Stimulated activated CD8-positive, alpha-beta memory T cell treated with anti-CD3 and anti-CD28 coated beads, Interleukin-12 subunit alpha, Interleukin-12 subunit beta, amount 100 ng/mL, for 24 hours (primary cell): Measurements from ENCODE around the gene PDLIM7.

Experiments
- DNase-seq: peaks from one replicate; pipeline ENCODE4 v3.0.0-alpha.2; 2020; ENCODE audit errors: extremely low read depth

PDLIM7 gene

DNA sequence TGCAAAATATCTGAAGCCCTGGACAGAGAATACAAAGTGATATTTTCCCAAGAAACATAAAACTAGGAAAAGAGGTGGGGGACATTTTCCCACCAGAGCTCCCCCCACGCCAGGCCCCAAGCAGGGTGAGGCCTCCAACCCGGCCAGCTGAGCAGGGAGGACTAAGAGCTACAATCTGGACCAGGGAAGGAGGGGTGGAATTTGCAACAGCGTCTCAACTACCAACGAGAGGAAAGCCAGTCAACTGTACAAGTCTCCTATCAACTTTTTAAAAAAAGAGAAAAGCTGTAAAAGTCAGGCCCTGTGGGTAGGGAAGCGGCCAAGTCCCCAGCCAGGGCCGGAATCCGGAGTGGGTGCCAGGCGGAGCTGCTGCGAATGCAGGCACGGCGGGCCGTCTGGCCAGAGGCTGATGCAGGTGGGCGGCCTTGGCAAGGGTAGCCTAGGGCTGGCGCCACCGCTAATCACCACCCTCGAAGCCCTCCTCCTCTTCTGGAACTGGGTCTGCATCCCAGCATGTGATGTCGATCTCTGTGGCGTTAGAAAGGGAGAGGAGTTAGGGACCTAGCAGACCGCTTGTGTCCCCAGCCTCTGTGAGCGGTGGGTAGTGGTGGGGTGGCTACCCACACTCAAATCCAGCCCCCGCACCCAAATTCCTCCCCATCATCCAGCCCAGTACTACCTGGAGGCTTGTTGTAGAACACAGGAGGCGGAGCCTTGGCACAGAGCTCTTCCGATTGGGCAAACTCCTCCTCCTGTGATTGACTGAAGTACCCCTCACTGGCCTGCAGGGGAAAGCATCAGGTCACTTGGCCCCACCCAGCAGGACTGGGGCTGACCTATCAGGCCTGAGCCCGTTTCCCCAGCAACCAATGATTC, 40.2 kb downstream of the PDLIM7 start:
- DNase-seq = no peak

DNA sequence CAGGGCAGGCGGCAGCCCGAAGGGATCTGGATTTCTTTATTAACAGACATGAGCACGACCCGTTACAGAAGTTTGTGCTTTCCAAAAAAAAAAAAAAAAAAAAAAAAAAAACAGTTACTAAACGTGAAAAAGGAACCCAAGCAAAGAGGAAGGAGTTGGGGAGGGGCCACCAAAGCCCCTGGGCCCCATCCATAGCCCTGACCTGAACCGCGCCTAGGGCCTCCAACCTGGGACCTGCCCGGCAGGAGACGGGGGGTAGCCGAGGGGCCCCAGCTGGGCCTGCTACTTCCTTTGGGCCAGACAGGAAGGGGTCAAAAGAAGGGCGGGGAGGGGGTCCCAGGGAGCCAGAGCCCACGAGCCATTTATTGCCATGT, 40.8 kb downstream of the PDLIM7 start:
- DNase-seq = no peak

DNA sequence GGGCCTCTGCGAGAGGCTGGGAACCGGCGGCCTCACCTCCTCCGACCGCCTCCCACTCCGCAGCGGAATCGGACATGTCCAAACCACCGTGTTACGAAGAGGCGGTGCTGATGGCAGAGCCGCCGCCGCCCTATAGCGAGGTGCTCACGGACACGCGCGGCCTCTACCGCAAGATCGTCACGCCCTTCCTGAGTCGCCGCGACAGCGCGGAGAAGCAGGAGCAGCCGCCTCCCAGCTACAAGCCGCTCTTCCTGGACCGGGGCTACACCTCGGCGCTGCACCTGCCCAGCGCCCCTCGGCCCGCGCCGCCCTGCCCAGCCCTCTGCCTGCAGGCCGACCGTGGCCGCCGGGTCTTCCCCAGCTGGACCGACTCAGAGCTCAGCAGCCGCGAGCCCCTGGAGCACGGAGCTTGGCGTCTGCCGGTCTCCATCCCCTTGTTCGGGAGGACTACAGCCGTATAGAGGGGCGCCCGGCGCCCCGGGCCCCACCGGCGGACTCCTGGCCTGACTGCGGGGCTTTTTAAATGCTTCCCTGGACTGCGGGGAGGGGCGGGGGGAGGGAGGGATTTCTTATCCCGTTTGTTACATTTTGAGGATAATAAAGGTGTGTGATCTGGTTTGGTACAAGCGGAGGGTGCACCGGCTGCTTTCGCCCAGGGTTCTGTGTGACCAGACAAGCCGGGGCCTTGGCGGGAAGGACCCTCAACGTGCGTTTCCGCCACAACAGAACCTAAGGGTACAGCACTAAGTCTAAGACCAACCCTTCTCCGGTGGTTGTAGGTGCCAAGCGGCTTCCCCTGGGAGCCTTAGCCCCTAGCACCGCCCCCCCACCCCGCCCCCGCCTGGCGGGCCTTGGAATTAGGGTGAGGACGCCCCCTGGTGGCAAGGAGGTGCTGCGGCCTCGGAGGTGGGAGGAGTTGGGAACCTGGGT, 41.5 kb downstream of the PDLIM7 start:
- peak; percentile 93 for DNase-seq

DNA sequence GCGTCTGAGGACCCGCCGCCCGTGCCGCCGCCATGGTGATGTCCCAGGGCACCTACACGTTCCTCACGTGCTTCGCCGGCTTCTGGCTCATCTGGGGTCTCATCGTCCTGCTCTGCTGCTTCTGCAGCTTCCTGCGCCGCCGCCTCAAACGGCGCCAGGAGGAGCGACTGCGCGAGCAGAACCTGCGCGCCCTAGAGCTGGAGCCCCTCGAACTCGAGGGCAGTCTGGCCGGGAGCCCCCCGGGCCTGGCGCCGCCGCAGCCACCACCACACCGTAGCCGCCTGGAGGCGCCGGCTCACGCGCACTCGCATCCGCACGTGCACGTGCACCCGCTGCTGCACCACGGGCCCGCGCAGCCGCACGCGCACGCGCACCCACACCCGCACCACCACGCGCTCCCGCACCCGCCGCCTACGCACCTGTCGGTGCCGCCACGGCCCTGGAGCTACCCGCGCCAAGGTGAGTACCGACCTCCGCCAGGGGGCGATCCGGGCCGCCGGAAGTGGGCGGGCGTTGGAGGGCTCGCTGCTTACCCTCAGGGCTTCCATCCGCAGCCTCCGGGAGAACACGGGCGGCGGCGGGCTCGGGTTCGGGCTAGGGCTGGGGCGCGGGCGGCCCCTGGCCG, 42.3 kb downstream of the PDLIM7 start:
- DNase-seq = peak; percentile 79

DNA sequence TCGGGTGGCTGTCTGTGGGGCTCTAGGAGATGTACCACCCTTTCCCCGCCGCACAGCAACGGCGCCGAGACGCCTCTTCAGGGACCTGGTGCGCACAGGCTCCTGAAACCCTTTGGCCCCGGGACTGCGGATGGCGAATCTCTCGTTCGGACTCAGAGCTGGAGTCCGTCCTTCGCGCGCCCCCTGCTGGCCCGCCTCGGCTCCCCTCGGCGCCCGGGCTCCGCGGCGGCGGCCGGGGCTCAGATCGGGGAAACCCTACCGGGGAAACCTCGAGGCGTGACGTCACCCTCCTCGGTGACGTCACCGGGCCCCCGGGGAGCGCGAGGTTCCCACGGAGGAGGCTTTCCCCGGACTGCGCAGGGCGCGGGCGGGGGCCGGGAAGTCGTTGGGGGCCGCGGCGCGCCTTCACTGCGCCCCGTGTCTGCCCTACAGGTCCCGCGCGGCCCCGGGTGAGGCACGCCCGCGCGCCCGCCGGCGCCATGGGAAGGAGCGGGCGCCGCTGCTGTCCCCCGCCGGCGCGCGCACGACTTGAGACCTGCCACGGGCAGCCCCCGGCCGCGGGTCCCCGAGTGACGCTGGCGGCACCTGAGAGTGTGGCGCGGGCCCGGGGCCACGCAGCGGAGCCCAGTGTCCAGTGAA, 42.9 kb downstream of the PDLIM7 start:
- peak; percentile 85 for DNase-seq

DNA sequence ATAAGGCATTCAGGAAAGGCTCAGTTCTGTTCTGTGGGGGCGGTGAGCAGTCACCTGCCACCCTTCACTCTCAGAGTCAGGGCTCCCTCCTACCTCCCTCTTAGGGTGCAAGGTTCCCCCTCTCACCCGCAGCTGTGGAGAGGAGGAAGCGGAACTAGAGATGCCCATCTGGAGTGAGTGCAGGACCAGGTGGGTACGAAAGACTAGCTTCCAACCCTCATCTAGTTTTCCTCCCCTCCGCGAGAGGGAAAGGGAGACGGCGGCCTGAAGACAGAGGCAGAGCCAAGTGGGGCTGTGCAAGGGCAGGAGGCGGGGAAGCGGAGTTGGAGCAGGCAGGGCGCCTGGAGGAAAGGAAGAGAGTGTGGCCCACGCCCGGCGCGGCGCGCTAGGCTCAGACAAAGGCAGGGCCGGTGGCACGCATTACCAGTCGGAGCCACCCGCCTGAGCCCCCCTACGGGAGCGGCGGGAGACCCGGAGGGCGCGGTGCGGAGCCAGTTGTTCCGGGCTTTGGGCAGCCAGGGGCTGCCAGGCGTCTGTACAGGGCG, 43.5 kb downstream of the PDLIM7 start:
- DNase-seq = no peak

DNA sequence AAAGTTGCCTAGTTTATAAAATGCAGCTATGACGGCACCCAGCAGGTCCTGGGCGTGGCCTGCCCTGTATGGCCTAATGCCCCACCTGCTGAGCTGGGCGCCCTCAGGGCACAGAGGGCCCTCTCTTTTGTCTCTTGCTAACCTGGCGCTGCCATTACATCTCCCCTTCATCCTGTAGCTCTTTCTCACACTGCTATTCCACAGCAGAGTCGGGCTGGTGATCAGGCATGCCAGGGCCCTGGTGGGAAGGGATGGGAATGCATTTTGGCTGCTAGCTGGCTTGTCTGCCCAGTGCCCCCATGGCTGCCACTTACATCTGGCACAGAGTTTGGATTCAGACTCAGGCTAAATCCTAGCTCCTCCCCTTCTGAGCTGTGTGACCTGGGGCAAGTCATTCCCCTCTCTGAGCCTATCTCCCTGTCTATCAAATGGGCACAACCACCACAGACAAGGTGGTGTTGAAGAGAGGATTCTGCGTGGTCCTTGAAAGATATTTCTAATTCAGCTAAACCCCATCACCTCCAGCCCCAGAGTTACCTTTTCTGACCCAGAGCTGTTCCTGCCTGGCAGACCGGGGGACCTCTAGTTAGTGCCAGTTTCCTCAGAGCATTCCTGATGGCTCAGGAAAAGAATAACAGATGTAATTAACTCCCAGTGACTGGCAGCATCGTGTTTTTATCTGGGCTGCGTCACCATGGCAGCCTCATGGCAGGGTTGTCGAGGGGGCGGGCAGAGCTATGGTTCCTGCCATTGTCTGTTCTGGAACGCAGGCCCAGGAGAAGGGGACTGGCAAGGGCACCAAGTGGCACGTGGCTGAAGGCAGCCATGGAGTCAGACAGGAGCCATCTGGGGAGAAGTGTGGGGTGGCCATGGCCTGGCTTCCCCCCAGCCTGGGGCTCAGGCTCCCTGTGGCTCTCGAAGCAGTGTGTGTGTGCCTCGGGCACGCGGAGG, 44.4 kb downstream of the PDLIM7 start:
- DNase-seq = no peak

DNA sequence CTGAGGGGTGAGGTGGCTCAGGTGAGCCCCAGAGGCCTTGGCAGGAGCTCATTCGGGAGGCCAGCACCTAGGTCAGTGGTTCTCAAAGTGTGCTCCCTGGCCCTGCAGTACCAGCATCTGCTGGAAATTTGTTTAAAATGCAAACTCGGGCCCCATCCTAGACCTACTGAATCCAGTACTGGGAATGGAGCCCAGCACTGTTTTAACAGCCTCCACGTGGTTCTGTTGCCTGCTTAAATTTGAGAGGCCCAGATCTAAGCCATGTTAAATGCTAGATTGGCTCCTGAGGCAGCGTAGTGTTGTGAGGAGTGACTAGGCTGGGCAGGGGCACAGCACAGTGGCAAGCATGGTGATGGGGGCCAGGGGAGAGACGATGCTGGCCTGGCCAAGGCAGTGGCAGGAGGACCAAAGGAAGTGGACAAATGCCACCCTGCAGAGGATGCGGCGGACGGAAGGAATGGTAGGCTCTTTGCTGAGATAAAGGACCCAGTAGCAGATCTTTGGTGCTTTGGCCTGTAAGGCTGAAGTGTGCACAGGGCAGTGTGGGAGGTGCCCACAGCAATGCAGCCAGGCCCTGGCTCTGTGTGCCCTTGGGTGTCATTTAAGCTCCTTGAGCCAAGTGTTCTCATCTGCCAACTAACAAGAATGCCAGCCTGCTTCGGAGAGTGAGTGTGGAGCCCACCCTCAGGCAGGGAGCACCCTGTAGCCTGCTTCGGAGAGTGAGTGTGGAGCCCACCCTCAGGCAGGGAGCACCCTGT, 46.6 kb downstream of the PDLIM7 start:
- DNase-seq = no peak

DNA sequence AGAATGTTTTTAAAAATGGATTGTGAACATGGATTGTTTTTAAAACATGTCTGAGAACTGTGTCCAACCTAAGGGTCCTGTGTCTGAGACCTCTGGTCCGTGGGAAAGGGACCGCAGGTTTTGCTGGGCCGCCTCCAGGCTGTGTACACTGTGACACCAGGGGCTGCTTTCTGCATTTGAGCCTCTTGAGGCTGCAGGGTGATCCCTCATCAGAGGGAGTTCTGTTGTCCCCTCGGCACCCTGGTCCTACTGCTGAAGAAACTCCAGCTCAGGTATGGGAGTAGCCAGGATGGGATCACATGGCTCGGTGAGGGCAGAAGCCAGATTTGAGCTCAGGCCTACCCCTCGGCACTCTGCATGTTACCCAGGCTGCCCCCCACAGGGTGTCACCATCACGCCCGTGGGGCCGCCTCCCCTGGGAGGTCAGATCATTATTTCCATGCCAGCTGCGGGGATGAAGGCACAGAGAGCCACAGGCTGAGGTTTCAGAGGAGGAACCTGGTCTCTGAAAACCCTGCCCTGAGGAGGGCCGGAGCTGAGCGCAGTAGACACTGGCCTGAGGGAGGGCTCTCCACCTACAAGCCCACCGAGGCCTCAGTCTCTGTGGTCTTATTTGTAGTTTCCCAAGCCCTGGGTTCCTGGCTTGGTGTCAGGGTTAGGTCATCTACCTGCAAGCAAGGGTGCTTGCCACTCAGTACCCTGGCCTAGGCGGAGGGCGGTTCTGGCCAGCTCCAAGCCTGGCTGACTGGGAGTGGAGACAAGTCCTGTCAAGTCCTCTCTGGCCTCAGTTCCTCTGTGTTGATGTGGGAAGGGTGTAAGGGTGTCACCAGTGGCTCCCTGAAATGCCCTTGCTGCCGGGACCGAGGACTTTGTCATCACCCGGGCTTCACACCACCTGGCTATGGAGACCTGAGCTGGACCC, 48.0 kb downstream of the PDLIM7 start:
- DNase-seq = no peak

DNA sequence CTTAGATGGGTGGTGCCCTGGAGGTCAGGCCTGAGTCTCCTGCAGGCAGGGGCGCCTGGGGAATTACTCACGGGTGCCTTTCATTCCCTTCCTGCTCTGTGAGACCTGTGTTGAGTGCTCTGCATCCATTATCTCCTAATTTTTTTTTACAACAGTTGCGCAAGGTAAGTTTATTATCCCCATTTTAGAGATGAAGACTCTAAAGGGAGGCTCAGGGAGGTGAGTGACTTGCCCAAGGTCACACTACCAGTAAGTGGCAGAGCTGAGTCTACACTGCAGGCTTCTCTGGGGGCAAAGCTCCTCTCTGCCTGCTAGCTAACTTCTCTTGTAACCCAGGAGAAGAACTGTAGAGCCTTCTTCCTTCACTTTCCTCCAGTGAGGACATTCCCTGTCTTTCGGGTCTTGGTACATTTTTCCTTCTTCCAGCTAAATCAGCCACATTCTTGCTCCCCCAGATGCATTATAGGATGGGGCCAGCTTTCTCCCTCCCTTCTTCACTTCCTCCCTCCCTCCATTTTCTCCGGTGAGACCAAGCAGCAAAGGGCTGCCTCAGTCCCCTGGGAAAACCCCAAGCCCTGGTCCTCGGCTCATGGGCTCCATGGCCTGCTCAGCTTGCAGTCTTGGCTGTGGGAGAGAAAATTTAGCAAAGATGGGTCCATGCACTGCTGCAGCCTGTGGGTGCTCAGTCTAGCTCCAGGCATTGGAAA, 49.0 kb downstream of the PDLIM7 start:
- no peak for DNase-seq

DNA sequence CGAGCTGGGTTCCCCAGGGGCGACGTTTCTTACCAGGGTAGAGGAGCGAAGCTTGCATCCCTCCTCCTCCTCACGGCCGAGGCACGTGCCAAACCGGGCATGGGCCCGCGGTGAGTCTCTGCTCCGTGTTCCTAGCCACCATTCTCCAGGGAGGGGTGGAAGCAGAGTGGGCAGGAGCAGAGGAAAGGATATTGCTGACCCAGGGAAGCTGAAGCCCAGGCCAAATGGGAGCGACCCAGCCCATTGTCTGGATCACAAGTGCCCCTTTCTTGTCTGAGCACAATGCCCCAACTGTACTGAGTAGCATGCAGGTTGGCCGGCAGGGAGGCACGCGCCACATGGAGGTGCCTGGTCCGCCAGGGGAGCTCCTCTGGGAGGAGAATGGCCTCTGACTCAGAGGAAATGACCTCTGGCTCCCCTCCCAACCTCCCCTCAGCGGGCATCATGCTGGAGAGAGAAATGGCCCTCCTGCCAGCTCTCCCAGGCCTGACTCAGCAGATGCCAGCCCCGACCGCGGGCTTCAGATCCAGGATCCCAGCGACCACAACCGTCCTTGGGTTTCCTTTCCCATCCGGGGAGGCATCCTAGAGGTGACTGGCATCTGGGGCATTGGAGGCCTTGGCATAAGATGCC, 49.7 kb downstream of the PDLIM7 start:
- no peak for DNase-seq

DNA sequence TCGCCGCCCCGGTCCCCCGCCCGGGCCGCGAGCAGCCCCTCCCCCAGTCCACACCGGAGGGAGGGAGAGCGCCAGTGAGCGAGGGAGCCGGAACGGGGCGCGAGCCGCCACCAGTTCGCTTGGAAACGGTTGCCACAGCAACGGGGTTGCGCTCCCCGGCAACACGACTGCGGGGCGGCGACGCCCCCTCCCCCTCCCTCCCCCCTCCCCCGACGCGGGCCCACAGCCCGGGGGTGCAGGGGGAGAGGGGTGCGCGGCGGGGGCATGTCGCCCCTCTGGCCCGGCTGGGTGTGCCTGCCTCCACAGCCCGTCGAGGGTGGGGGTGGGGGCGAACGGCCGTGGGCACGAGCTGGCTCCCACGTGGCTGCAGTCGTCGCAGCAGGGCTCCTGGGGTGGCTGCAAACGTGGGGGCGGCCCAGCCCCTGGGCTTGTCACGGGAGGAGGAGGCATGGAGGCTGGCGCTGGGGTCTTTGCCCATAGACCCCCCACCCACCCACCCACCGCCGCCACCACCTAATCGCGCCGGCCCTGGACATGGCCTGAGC, 50.3 kb downstream of the PDLIM7 start:
- no peak for DNase-seq

DNA sequence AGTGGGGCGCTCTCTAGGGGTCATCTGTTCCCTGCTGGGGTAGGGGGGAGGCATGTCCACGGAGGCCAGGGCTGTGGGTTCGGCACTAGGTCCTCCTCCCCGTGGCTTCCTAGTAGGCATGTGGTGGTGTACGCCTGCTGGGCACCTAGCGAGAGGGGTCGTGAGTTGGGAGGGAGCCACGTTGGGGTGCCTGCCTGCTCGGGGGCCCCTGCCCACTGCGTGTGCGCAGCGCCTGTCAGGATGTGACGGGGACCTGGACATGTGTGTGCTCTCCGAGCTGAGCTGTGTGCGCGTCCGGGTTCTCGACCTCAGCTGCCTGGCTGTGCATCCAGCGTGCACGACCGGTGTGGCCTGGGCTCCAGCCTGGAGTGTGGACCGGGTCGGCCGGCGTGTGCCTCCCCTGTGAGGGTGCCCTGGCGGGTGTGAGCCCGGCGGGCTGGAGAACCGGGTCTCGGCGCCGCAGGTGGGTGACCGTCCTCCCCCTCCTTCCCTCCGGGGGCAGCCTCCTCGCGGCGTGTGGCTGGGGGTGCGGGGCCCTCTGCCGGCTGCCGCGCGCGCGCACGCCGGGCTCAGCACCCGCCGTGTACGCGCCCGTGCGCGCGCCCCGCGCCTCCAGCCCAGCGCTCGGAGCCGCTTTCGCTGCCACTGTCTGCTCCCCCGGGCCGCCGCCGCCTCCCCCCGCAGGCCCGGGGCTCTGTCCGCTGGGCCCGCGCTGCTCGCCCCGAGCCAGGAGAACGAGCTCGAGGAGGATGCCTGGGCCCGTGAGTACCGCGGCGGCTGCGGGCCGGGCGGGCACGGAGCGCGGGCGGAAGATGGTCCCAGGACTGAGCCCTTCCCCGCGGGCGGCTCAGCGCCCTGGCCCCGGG, 51.0 kb downstream of the PDLIM7 start, which contains the start of gene PRR7:
PRR7 (plus strand) TSS at position 615 of the 866 bp plus-strand sequence. CDS start 8,254 bp downstream, outside the sequence.
- no peak for DNase-seq

DNA sequence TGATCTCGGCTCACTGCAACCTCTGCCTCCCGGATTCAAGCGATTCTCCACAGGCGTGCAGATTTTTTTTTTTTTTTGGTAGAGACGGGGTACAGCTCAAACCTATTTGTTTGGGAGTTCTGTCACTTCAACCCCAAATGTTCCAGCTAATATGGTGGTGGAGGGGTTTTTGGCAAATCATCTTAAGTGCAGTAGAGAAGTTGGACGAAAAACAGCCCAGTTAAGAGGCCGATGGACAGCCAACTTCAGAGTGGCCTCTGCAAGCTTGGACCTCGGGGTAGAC, 51.5 kb downstream of the PDLIM7 start:
- no peak for DNase-seq

DNA sequence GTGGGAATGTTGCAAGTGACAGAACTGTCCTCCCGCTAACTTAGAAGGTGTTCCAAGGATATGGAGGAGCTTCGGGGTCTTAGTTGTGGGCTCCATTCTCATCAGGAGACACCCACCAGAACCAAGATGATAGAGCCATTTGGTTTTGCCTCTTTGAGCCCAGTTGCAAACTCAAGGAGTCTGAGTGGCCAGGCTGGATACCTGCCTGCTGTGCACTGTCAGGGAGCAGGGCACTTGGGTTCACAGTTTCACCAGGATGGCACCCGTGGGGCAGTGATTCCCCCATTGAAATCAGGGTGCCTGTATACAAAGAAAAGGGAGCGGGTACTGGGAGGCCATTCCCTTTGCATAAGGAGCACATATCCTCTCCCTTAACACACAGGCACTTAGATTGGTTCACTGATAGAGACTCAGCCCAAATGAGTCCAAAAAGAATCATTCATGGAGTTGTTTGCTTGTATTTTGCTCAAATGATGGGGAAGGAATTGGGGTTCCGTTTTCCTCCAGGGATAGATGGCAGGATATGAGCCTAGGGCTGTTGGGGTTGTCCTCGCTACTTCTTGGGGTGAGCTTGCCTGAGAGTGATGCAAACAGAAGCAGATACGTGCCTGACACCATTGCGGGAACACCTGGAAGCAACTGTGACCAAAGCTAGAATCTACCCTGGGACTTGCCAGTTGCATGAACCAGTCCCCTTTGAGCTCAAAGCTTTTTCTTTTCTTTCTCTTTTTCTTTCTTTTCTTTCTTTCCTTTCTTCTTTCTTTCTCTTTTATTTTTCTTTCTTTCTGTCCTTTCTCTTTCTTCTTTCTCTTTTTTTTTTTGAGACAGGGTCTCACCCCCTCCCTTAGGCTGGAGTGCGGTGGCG, 52.1 kb downstream of the PDLIM7 start:
- DNase-seq = no peak
